A549 (cell line): ENCODE data around the gene DHX15. TPM values are rescaled to one million over a fixed set of nuclear protein-coding genes. Genes with fewer than 3 reads are reported as not detected.

ENCODE experiments used
- ATAC-seq, 2 experiments: fragments of 200-7000 bp in 1 of 2; fragments of >200 bp in 1 of 2; cut with Nextera tagmentation in 1 of 2; cut with Tn5 transposase in 1 of 2; 3 replicates each; pipeline versions ENCODE4 v1.8.0 to v1.9.1; 2018 to 2020; ENCODE audit warnings: mild to moderate bottlenecking in 1 of 2, moderate library complexity in 1 of 2
- CTCF ChIA-PET: fragments of 300-600 bp; sonication (Branson Sonifier 250); formaldehyde crosslinking; extraction: SDS; loops from one replicate; lab custom pipeline; 2021; ENCODE audit warnings: antibody characterized with exemption, inconsistent platforms; lab: Yijun Ruan, JAX
- POLR2A ChIA-PET: fragments of 350-600 bp; formaldehyde crosslinking; extraction: SDS; loops from one replicate; lab custom pipeline; 2021; ENCODE audit warnings: antibody characterized with exemption, inconsistent platforms; lab: Yijun Ruan, JAX
- DNase-seq, 2 experiments: peaks; one replicate each; pipeline versions ENCODE4 v3.0.0 to v3.0.0-alpha.2; 2011 to 2016; ENCODE audit warnings: low read depth in 1 of 2, low spot score in 1 of 2
- FAIRE-seq: peaks from 2 replicates; lab custom pipeline; 2011; peaks lifted over from hg19 to GRCh38; lab: Jason Lieb, UNC
- H3K27ac ChIP-seq, 2 experiments: fragments of >200 bp; sonication (Bioruptor Twin); formaldehyde crosslinking; 3 replicates each; pipeline ENCODE4 v1.5.1; 2016 to 2017
- H3K4me1 ChIP-seq: fragments of >200 bp; sonication (Bioruptor Twin); formaldehyde crosslinking; 3 replicates; pipeline ENCODE4 v1.6.1; 2016
- H3K4me2 ChIP-seq: fragments of >200 bp; sonication (Bioruptor Twin); formaldehyde crosslinking; 3 replicates; pipeline ENCODE4 v1.6.1; 2016
- H3K4me3 ChIP-seq: fragments of >200 bp; sonication (Bioruptor Twin); formaldehyde crosslinking; 3 replicates; pipeline ENCODE4 v1.5.1; 2016
- H3K9me3 ChIP-seq: fragments of >200 bp; sonication (Bioruptor Twin); formaldehyde crosslinking; 3 replicates; pipeline ENCODE4 v1.6.1; 2016
- BHLHE40 ChIP-seq: IDR thresholded peaks from 2 replicates; pipeline ENCODE4 v1.6.1; 2012; ENCODE audit warnings: low read depth, low read length, inconsistent platforms
- CBX2 ChIP-seq: fragments of 200-600 bp; sonication (generic); IDR thresholded peaks from 2 replicates; pipeline ENCODE4 v1.6.1; 2016; ENCODE audit warnings: low read depth, mild to moderate bottlenecking, borderline replicate concordance
- EHF ChIP-seq: fragments of 250-450 bp; sonication (Bioruptor Pico); IDR thresholded peaks from 2 replicates; pipeline ENCODE4 v1.5.0; 2020; ENCODE audit warnings: mild to moderate bottlenecking
- FOSB ChIP-seq: fragments of 250-450 bp; sonication (Bioruptor Pico); IDR thresholded peaks from 2 replicates; pipeline ENCODE4 v1.5.0; 2020; ENCODE audit warnings: mild to moderate bottlenecking, moderate library complexity
- FOSL2 ChIP-seq, 2 experiments: fragments of 450-650 bp in 1 of 2; fragments of >200 bp in 1 of 2; sonication (Bioruptor Twin) in 1 of 2; formaldehyde crosslinking; IDR thresholded peaks; 2 replicates each; pipeline versions ENCODE4 v1.5.0 to v1.6.1; 2016 to 2020; ENCODE audit warnings: mild to moderate bottlenecking in 1 of 2, moderate library complexity in 1 of 2
- HEYL ChIP-seq: fragments of 250-450 bp; sonication (Bioruptor Pico); IDR thresholded peaks from 2 replicates; pipeline ENCODE4 v1.8.0; 2021; ENCODE audit warnings: mild to moderate bottlenecking, moderate library complexity
- HMGXB4 ChIP-seq: fragments of 250-450 bp; sonication (Bioruptor Pico); IDR thresholded peaks from 2 replicates; pipeline ENCODE4 v1.5.0; 2021; ENCODE audit warnings: mild to moderate bottlenecking, moderate library complexity, borderline replicate concordance
- HOXA7 ChIP-seq: fragments of 250-450 bp; sonication (Bioruptor Pico); IDR thresholded peaks from 2 replicates; pipeline ENCODE4 v1.5.0; 2020; ENCODE audit warnings: mild to moderate bottlenecking, moderate library complexity
- HOXB5 ChIP-seq: fragments of 250-450 bp; sonication (Bioruptor Pico); IDR thresholded peaks from 2 replicates; pipeline ENCODE4 v1.5.0; 2020; ENCODE audit warnings: mild to moderate bottlenecking, moderate library complexity
- MYC ChIP-seq: IDR thresholded peaks from 2 replicates; pipeline ENCODE4 v1.6.1; 2012; ENCODE audit warnings: mild to moderate bottlenecking, inconsistent platforms, low read length, improper control_type of control experiment, borderline replicate concordance
- NR3C1 ChIP-seq: fragments of >200 bp; sonication (Bioruptor Twin); formaldehyde crosslinking; IDR thresholded peaks from 3 replicates; pipeline ENCODE4 v1.6.1; 2017
- PHF8 ChIP-seq: fragments of 200-600 bp; sonication (generic); IDR thresholded peaks from 2 replicates; pipeline ENCODE4 v1.6.1; 2016; ENCODE audit warnings: low read depth, mild to moderate bottlenecking, antibody characterized with exemption, moderate library complexity, borderline replicate concordance
- RCOR1 ChIP-seq: fragments of 150-350 bp; IDR thresholded peaks from 2 replicates; pipeline ENCODE4 v1.6.1; 2014; ENCODE audit warnings: antibody characterized with exemption, low read length, low read depth
- ZC3H11A ChIP-seq: fragments of 450-650 bp; IDR thresholded peaks from 2 replicates; pipeline ENCODE4 v1.6.1; 2014; ENCODE audit warnings: antibody characterized with exemption, mild to moderate bottlenecking
- WGBS: methylation state at CpG from one replicate; pipeline ENCODE4 v1.1.6; 2017; ENCODE audit errors: missing lambda C conversion rate; 5-methylcytosine and 5-hydroxymethylcytosine counted together
- polyA plus RNA-seq, 4 experiments: library from polyadenylated mRNA; depleted of rRNA in 3 of 4; stranded (reverse); fragments of >200 nt; fragmentation: RNase III in 1 of 4; extraction: RNeasy Plus Mini Kit Qiagen cat#74134 plus additional on column Dnase treatment in 1 of 4; gene quantifications; 2 replicates in 3 of 4; 3 replicates in 1 of 4; pipeline ENCODE4 v1.2.3, GENCODE V29; 2011 to 2017
- TF ChIP-seq, protein P1 (sequence below): fragments of >200 bp; sonication (Bioruptor Twin); formaldehyde crosslinking; IDR thresholded peaks from 3 replicates; pipeline ENCODE4 v1.5.1; 2016
- TF ChIP-seq, protein P2 (sequence below): fragments of 250-450 bp; sonication (Bioruptor Pico); IDR thresholded peaks from 2 replicates; pipeline ENCODE4 v1.5.0; 2020; ENCODE audit warnings: low read depth, mild to moderate bottlenecking, moderate library complexity
- TF ChIP-seq, protein P3 (sequence below): IDR thresholded peaks from 2 replicates; pipeline ENCODE4 v1.6.1; 2012

DHX15 gene
- polyA plus RNA-seq, 2 of the 4 experiments (the other 2 are of a cell fraction), result 154 to 189 TPM

- no peak overlapping the region for H3K27ac ChIP-seq
- ChIA-PET CTCF (interaction anchor here (0.7 to 1.5 kb wide), 2 partner anchors 113 to 1172 kb away, joined by 3 read pairs; no protein-coding TSS in a partner anchor), POLR2A (no interaction called here)
- DNase-seq (no peak), ATAC-seq (no peak), FAIRE-seq (no peak)
- H3K9me3 ChIP-seq, result no peaks in the 10 kb centered on the region
- H3K4me2 ChIP-seq, result no peak overlapping the region
- TF ChIP-seq HOXA7 (CRISPR knock-in tag) (no peak), HOXB5 (no peak), FOSL2 (IDR thresholded peaks at IDR 0.05) (no peak), FOSL2 (CRISPR knock-in tag; IDR thresholded peaks at IDR 0.05) (no peak), CBX2 (no peak), BHLHE40 (no peak), NR3C1 (no peak), PHF8 (no peak), RCOR1 (no peak), FOSB (no peak), ZC3H11A (no peak), HMGXB4 (CRISPR knock-in tag) (no peak), HEYL (CRISPR knock-in tag) (no peak)
- TF ChIP-seq, protein P1, sequence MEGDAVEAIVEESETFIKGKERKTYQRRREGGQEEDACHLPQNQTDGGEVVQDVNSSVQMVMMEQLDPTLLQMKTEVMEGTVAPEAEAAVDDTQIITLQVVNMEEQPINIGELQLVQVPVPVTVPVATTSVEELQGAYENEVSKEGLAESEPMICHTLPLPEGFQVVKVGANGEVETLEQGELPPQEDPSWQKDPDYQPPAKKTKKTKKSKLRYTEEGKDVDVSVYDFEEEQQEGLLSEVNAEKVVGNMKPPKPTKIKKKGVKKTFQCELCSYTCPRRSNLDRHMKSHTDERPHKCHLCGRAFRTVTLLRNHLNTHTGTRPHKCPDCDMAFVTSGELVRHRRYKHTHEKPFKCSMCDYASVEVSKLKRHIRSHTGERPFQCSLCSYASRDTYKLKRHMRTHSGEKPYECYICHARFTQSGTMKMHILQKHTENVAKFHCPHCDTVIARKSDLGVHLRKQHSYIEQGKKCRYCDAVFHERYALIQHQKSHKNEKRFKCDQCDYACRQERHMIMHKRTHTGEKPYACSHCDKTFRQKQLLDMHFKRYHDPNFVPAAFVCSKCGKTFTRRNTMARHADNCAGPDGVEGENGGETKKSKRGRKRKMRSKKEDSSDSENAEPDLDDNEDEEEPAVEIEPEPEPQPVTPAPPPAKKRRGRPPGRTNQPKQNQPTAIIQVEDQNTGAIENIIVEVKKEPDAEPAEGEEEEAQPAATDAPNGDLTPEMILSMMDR, result no peak
- TF ChIP-seq, protein P2, sequence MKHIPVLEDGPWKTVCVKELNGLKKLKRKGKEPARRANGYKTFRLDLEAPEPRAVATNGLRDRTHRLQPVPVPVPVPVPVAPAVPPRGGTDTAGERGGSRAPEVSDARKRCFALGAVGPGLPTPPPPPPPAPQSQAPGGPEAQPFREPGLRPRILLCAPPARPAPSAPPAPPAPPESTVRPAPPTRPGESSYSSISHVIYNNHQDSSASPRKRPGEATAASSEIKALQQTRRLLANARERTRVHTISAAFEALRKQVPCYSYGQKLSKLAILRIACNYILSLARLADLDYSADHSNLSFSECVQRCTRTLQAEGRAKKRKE (CRISPR knock-in tag), result no peak
- TF ChIP-seq, protein P3, sequence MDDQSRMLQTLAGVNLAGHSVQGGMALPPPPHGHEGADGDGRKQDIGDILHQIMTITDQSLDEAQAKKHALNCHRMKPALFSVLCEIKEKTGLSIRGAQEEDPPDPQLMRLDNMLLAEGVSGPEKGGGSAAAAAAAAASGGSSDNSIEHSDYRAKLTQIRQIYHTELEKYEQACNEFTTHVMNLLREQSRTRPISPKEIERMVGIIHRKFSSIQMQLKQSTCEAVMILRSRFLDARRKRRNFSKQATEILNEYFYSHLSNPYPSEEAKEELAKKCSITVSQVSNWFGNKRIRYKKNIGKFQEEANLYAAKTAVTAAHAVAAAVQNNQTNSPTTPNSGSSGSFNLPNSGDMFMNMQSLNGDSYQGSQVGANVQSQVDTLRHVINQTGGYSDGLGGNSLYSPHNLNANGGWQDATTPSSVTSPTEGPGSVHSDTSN, result no peak
- H3K4me1 ChIP-seq, result peaks cover 31% of the 10 kb centered on the region
- H3K4me3 ChIP-seq, result no peak overlapping the region
Measured at GRCh38 chr4:24574236-24574635, 10.1 kb downstream of the DHX15 start.

DNA sequence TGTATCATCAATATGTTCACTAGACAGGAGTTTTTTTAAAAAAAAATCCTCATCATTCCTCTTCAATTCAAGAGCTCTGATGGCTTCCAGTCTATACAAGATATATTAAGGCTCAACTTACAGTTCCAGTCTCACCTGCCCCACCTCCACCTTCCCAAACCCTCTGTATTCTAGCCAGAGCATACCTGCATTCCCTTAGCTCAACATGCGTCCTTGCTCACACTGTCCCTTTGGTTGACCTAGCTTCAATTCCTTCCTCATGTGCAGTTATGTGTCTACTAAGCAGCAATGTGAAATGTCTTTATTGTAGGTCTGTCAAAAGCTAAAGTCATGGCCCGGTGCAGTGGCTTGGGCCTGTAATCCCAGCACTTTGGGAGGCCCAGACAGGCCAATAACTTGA is 10.8 kb downstream of the DHX15 start:
- 44% methylated on average over 2 of the region's 2 CpGs for WGBS
- H3K4me2 ChIP-seq, result no peak overlapping the region
- no peak for DNase-seq
- H3K4me3 ChIP-seq, result no peak overlapping the region
- H3K4me1 ChIP-seq, result peaks cover 24% of the 10 kb centered on the region
- POLR2A ChIA-PET, result interaction anchor here (1.1 kb wide), 1 partner anchor 11 kb away, joined by 4 read pairs; the partner anchor contains the start of gene DHX15
- CTCF ChIA-PET, result interaction anchor here (0.7 to 1.5 kb wide), 3 partner anchors 9 to 1172 kb away, joined by 3 read pairs; no protein-coding TSS in a partner anchor
- no peaks in the 10 kb centered on the region for H3K9me3 ChIP-seq
- no peak for FAIRE-seq
- ATAC-seq, result no peak
- no peak overlapping the region for H3K27ac ChIP-seq
- no peak for TF ChIP-seq MYC

GRCh38 chr4:24570574-24571236 is 13.6 kb downstream of the DHX15 start:
- no peak for TF ChIP-seq EHF (CRISPR knock-in tag)
- DNase-seq (no peak), FAIRE-seq (no peak), ATAC-seq (peak in 1 of 2 experiments; percentile 58; a peak in 3 of 6 replicates)
- Histone ChIP-seq H3K4me1 (peaks cover 24% of the 10 kb centered on the region), H3K9me3 (no peaks in the 10 kb centered on the region), H3K4me2 (no peak overlapping the region), H3K4me3 (no peak overlapping the region), H3K27ac (no peak overlapping the region)
- 74% methylated on average over 5 of the region's 5 CpGs for WGBS
- ChIA-PET POLR2A (no interaction called here), CTCF (interaction anchor here (1.3 kb wide), 2 partner anchors 14 to 19 kb away, joined by 3 to 4 read pairs; partner anchors contain the start of gene DHX15)
